GM19351 (cell line): ENCODE data around the gene TRIM16.
"Not testable (repeated sequence)": the region's sequence is repeated elsewhere in the genome, so short reads cannot be mapped to it uniquely, and the experiment has no call there.

Experiments used
- ATAC-seq: cut with Tn5 transposase; IDR thresholded peaks from one replicate; pipeline ENCODE4 v1.9.1; 2021; ENCODE audit warnings: mild to moderate bottlenecking, moderate library complexity; ENCODE audit not compliant: unreplicated experiment

Gene TRIM16

GRCh38 chr17:15683824-15684478 is at the start of gene TRIM16:
Gene TRIM16, minus strand, starts transcription at chr17:15684311. Its CDS starts 32,702 bp downstream, at chr17:15651609.
- peak; percentile 98 for ATAC-seq

- not testable (repeated sequence) for ATAC-seq
Observed at GRCh38 chr17:15733174-15733789, 49.2 kb upstream of the TRIM16 start.

GRCh38 chr17:15731900-15732299 is 47.8 kb upstream of the TRIM16 start, which contains the start of gene TBC1D26:
Gene TBC1D26, plus strand, starts transcription at chr17:15732283. Its CDS starts 3,066 bp downstream, at chr17:15735349.
- not testable (repeated sequence) for ATAC-seq

- ATAC-seq: not testable (repeated sequence)
Observed at GRCh38 chr17:15730535-15730934, 46.4 kb upstream of the TRIM16 start.

DNA sequence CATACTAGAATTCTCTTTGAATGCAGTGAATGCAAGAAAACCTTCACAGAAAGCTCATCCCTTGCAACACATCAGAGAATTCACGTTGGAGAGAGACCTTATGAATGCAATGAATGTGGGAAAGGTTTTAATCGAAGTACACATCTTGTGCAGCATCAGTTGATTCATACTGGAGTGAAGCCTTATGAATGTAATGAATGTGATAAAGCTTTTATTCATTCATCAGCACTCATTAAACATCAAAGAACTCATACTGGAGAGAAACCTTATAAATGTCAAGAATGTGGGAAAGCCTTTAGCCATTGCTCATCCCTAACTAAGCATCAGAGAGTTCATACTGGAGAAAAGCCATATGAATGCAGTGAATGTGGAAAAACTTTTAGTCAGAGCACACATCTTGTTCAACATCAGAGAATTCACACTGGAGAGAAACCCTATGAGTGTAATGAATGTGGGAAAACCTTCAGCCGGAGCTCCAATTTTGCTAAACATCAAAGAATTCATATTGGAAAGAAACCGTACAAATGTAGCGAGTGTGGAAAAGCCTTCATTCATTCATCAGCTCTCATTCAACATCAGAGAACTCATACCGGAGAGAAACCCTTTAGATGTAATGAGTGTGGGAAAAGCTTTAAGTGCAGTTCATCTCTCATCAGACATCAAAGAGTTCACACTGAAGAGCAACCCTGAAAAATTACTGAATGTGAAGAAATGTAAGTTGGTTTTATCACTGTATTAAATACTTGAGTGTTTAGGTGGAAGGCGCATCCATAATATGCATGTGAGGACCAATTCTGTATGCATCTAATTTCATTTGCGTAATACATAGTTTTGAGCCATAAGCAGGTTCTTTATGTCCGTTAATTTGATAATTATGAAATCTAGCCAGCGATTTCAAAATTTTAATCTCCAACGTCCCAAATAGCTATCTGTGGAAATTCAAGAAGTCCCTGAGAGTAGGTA is 32.8 kb upstream of the TRIM16 start:
- ATAC-seq: not testable (repeated sequence)

GRCh38 chr17:15708879-15709278 is 24.8 kb upstream of the TRIM16 start:
- ATAC-seq: not testable (repeated sequence)

DNA sequence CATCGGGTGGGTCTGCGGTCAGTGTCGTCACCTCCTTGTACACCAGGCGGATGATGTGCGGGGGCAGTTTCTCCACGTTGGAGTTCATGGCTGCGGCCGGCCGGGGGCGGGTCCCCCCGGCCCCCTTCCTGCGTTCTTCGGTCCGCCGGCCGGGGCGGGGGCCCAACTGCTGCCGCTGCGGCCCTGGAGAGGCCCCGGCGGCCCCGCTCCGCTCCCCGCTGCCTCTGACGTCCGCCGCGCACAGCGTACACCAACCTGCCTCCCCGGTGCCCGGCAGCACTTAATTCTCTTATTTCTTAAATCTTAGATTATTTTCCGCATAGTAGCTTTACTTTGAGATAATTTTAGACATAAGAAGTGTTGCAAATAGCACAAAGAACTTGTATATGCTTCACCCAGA is 20.7 kb upstream of the TRIM16 start:
- ATAC-seq: not testable (repeated sequence)

DNA sequence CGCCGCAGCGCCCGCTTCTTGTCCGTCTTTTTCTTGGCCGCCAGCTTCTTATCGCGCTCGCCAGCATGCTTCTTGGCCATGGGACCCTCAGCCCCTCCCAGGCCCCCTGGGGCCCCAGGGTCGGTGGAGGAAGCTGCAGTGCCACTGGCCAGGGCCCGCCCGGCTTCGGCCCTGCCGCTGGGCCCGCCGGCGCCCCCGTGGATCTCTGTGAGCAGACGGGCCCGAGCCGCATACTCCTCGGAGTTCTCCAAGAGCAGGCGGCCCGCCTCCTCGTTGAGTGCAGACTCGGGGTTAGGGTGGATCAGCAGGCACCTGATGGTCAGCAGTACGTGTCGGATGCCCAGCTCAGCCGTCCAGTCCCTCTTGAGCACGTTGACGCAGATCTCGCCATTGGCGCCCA is 20.1 kb upstream of the TRIM16 start:
- not testable (repeated sequence) for ATAC-seq

DNA sequence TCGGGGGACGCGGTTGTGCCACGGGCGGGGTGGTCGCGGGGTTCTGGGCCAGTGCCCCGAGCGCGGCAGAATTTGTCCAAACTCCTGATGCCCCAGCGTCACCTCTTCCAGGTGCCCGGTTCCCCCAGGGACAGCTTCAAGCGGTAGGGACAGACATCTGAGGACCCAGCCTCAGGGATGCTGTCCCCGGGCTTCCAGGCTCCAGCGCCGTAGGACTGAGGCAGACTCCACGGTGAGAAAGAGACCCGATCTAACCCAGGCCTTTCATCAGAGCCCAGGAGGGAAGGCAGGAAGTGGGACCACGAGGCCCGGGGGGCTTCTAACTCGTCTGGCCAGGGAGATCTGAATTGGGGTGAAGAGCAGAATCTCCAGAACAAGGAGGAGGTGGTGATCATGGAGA is 15.8 kb upstream of the TRIM16 start:
- not testable (repeated sequence) for ATAC-seq

DNA sequence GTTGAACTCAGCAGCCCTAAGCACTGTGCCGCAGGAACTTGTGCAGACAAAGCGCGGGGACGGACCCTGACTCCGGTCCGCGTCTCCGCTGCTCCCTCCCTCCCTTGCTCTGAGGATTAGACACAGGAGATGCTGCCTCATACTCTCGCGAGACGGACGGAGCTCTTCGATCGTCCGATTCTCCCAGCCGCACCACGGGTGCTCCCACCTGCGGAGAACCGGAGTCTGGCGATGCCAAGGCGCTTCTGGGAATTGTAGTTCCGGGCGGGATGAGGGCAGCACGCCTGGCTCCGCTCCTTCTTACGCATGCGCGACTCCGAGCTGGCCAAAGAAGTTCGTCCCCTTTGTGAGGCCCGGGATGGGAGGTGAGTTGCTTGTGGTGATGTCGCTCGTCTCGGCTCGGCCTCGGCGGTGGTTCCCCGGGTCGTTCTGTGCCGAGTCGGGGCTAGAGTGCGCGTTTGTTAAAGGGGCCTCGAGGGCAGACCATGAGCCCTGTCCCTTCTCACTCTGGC is 15.4 kb upstream of the TRIM16 start, which contains the start of gene ZNF286A:
TSS of gene ZNF286A (plus strand) at position 340 of the 512 bp plus-strand sequence. CDS start 578 bp downstream, outside the sequence.
- peak; percentile 96 for ATAC-seq

- not testable (repeated sequence) for ATAC-seq
Observed at GRCh38 chr17:15698967-15699366, 14.9 kb upstream of the TRIM16 start.

- not testable (repeated sequence) for ATAC-seq
Observed at GRCh38 chr17:15687494-15687893, 3.4 kb upstream of the TRIM16 start.

DNA sequence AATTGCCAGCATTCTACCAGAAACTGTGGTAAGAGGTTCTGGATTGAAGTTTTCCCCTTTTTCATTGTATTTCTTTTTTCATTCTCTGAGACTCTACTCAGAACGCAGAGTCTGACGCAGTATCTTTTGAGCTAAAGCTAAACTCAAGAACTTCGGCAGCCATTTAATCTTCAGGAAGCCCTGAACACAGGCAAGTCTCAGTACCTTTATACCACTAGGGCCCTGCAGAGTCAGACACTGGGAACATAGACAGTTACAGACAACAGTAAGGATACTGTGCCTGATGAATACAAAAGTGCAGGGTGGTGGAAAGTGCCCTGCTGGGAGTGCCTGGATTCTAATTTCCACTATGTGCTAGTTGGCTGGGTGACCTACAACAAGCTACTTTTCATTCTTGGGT is 976 bp downstream of the TRIM16 start:
- ATAC-seq: not testable (repeated sequence)

DNA sequence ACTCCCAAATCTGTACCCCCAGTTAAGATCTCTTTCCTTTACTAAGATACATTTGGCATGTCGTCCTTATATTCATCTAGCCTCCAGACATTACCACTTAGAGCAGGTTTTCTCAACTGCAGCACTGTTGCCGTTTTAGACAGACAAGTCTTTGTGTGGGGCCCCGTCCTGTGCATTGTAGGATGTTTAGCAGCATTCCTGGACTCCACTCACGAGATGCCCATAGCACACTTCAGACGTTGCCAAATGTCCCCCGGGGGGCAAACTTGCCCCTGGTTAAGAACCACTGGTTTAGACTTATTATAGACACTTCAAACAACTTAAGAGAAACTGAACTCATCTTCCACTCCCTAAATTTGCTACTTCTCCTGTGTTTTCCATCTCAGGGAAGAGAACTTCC is 8.1 kb downstream of the TRIM16 start:
- not testable (repeated sequence) for ATAC-seq

GRCh38 chr17:15674640-15675039 is 9.5 kb downstream of the TRIM16 start:
- not testable (repeated sequence) for ATAC-seq

DNA sequence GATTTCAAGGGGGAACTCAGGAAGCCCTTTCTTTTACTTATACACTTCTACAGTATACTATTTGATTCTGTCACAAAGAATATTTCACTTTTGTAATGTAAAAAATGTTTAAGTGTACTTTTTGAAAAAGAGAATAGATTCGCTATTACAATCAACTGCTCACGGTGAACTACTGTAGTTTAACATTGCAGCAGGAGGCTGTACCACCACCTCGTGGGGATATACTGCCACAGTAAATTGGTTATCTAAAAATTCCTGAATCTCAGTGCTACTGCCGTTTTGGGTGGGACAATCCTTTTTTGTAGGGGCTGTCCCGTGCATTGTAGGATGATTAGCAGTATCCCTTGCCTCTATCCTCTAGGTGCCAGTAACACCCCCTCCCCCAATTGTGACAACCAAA is 14.6 kb downstream of the TRIM16 start:
- ATAC-seq: not testable (repeated sequence)

- no peak for ATAC-seq
Observed at GRCh38 chr17:15663691-15664090, 20.4 kb downstream of the TRIM16 start.

- ATAC-seq: no peak
Observed at GRCh38 chr17:15663176-15663575, 20.9 kb downstream of the TRIM16 start.

- no peak for ATAC-seq
Observed at GRCh38 chr17:15662681-15663080, 21.4 kb downstream of the TRIM16 start.

GRCh38 chr17:15660077-15660476 is 24.0 kb downstream of the TRIM16 start:
- ATAC-seq: no peak

DNA sequence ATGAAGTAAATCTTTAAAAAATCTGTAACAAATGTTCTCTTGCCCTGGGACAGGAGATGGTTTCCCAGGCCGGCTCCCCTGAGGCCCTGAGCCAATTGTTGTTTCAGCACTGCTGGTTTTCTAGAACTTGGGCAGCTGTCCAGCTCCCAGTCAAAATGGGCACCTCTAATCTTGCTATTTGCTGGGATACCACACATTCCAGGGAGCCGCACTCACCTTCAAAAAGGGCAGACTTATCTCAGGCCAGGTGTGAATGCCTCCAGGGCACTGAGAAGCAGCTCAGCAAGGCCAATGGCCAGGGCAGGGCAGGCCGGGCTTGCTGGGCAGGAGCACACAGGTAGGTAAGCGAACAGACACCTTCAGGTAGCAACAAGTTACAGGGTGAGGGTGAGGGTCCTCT is 24.4 kb downstream of the TRIM16 start:
- no peak for ATAC-seq
